Adrenal gland (tissue), 5 donors: Measurements from ENCODE around the gene MVB12B.

Experiments
- CTCF ChIP-seq, 6 experiments: fragments of 450-650 bp in 4 of 6; fragments of 200-600 bp in 2 of 6; sonication (generic) in 1 of 6; IDR thresholded peaks; 1 replicate in 5 of 6; 2 replicates in 1 of 6; pipeline versions ENCODE4 v1.5.1 to v1.8.0; 2016 to 2021; ENCODE audit warnings: antibody characterized with exemption in 6 of 6, mild to moderate bottlenecking in 2 of 6, moderate library complexity in 1 of 6
- POLR2A ChIP-seq, 2 donors: fragments of 450-650 bp; IDR thresholded peaks; one replicate each; pipeline ENCODE4 v1.6.1; 2017; ENCODE audit warnings: antibody characterized with exemption in 2 of 2, mild to moderate bottlenecking in 2 of 2, moderate library complexity in 1 of 2
- donor health status: DM: no; HTN: no; CAD: no.

DNA sequence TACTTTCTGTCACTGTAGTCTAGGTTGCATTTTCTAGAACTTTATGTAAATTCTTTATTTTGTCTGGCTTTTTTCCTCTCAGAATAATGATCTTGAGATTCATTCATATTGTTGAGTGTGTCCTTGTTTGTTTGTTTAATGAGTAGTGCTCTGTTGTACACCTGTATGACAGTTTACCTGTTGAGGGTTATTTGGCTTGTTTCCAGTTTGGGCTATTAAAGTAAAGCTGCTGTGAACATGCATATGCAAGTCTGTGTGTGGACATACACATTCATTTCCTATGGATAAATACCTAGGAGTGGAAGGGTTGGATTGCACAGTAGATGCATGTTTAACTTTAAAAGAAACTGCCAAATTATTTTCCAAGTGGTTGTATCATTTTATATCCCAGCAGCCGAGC, 30.4 kb downstream of the MVB12B start:
- no peak for TF ChIP-seq CTCF (IDR thresholded peaks at IDR 0.05)
- no peak for TF ChIP-seq POLR2A (IDR thresholded peaks at IDR 0.05)
